Astrocyte (in vitro differentiated cells and primary cell): Measurements from ENCODE around the gene SLC2A13. TPM values are rescaled to one million over a fixed set of nuclear protein-coding genes. Genes with fewer than 3 reads are reported as not detected.

Experiments used
- DNase-seq: peaks from one replicate; pipeline ENCODE4 v3.0.0-alpha.2; 2010; ENCODE audit warnings: low read depth
- FAIRE-seq: peaks from 2 replicates; lab custom pipeline; 2011; peaks lifted over from hg19 to GRCh38; lab: Jason Lieb, UNC
- H2AFZ ChIP-seq: 2 replicates; pipeline ENCODE4 v1.6.0; 2012; ENCODE audit warnings: low read depth, low read length, inconsistent platforms
- H3K27ac ChIP-seq: 2 replicates; pipeline ENCODE4 v1.5.1; 2011; ENCODE audit warnings: low read depth, low read length, inconsistent platforms
- H3K27me3 ChIP-seq: 2 replicates; pipeline ENCODE4 v1.6.0; 2011; ENCODE audit warnings: low read length, inconsistent platforms; ENCODE audit not compliant: insufficient read depth
- H3K36me3 ChIP-seq: 2 replicates; pipeline ENCODE4 v1.5.1; 2011; ENCODE audit warnings: low read length, inconsistent platforms; ENCODE audit not compliant: insufficient read depth
- H3K4me1 ChIP-seq: 2 replicates; pipeline ENCODE4 v1.5.1; 2011; ENCODE audit warnings: low read length, inconsistent platforms; ENCODE audit not compliant: insufficient read depth
- H3K4me2 ChIP-seq: 2 replicates; pipeline ENCODE4 v1.6.0; 2012; ENCODE audit warnings: low read length, inconsistent platforms
- H3K4me3 ChIP-seq: 2 replicates; pipeline ENCODE4 v1.5.1; 2011; ENCODE audit warnings: low read depth, mild to moderate bottlenecking, low read length, inconsistent platforms; ENCODE audit not compliant: insufficient read depth
- H3K79me2 ChIP-seq: 2 replicates; pipeline ENCODE4 v1.6.0; 2012; ENCODE audit warnings: mild to moderate bottlenecking, low read length, inconsistent platforms; ENCODE audit not compliant: insufficient read depth
- H3K9ac ChIP-seq: 2 replicates; pipeline ENCODE4 v1.6.0; 2012; ENCODE audit warnings: mild to moderate bottlenecking, low read length, inconsistent platforms
- H3K9me3 ChIP-seq: 2 replicates; pipeline ENCODE4 v1.5.1; 2012; ENCODE audit warnings: low read depth, mild to moderate bottlenecking, low read length, inconsistent platforms; ENCODE audit not compliant: insufficient read depth
- H4K20me1 ChIP-seq: 2 replicates; pipeline ENCODE4 v1.6.0; 2012; ENCODE audit warnings: low read length, inconsistent platforms; ENCODE audit not compliant: insufficient read depth
- H3K27ac Mint-ChIP-seq: one replicate; pipeline ENCODE4 v1.8.0; 2021; ENCODE audit warnings: mild to moderate bottlenecking, mixed read lengths; ENCODE audit not compliant: unreplicated experiment
- H3K27me3 Mint-ChIP-seq: one replicate; pipeline ENCODE4 v1.8.0; 2021; ENCODE audit warnings: low read depth, mixed read lengths; ENCODE audit not compliant: unreplicated experiment
- H3K36me3 Mint-ChIP-seq: one replicate; pipeline ENCODE4 v1.8.0; 2021; ENCODE audit warnings: low read depth, mixed read lengths; ENCODE audit not compliant: unreplicated experiment
- H3K4me1 Mint-ChIP-seq: one replicate; pipeline ENCODE4 v1.8.0; 2021; ENCODE audit warnings: low read depth, mixed read lengths; ENCODE audit not compliant: unreplicated experiment
- H3K4me3 Mint-ChIP-seq: one replicate; pipeline ENCODE4 v1.8.0; 2021; ENCODE audit warnings: mild to moderate bottlenecking, moderate library complexity, mixed read lengths; ENCODE audit not compliant: unreplicated experiment
- H3K9me3 Mint-ChIP-seq: one replicate; pipeline ENCODE4 v1.8.0; 2021; ENCODE audit warnings: mild to moderate bottlenecking, mixed read lengths; ENCODE audit not compliant: unreplicated experiment
- CTCF ChIP-seq: IDR thresholded peaks from 2 replicates; pipeline ENCODE4 v1.5.1; 2011; ENCODE audit warnings: low read depth, mild to moderate bottlenecking, inconsistent platforms, low read length, moderate library complexity; ENCODE audit not compliant: insufficient read depth
- EZH2 ChIP-seq: IDR thresholded peaks from 2 replicates; pipeline ENCODE4 v1.6.1; 2012; ENCODE audit warnings: mild to moderate bottlenecking, low read length, inconsistent platforms; ENCODE audit not compliant: insufficient read depth
- total RNA-seq: library from RNA; stranded (reverse); gene quantifications from 2 replicates; pipeline ENCODE4 v1.2.1, GENCODE V29; 2021

The SLC2A13 gene
- total RNA-seq, 1 donor from 2014 or later: 10.2 TPM

- Histone ChIP-seq H3K27me3 (no peaks in the 10 kb centered on the region), H3K36me3 (no peaks in the 10 kb centered on the region), H3K79me2 (no peaks in the 10 kb centered on the region), H3K4me1 (no peaks in the 10 kb centered on the region), H3K4me3 (no peak overlapping the region), H3K9me3 (no peaks in the 10 kb centered on the region), H2AFZ (no peak overlapping the region), H3K4me2 (no peak overlapping the region), H3K9ac (no peak overlapping the region), H3K27ac (no peak overlapping the region), H4K20me1 (no peaks in the 10 kb centered on the region)
- no peak for DNase-seq
- no peak overlapping the region for H3K27ac Mint-ChIP-seq
- peaks cover 3% of the 10 kb centered on the region for H3K9me3 Mint-ChIP-seq
- FAIRE-seq: no peak
- H3K27me3 Mint-ChIP-seq: no peaks in the 10 kb centered on the region
- no peak for TF ChIP-seq EZH2
- TF ChIP-seq CTCF: no peak
- peaks cover 1% of the 10 kb centered on the region for H3K36me3 Mint-ChIP-seq
- H3K4me3 Mint-ChIP-seq: no peak overlapping the region
- no peaks in the 10 kb centered on the region for H3K4me1 Mint-ChIP-seq
These were observed 221.2 kb downstream of the SLC2A13 start for GRCh38 chr12:39884616-39885125.

GRCh38 chr12:39883411-39883810 lies 222.5 kb downstream of the SLC2A13 start:
- Mint-ChIP-seq H3K27me3 (no peaks in the 10 kb centered on the region), H3K4me3 (no peak overlapping the region), H3K27ac (no peak overlapping the region), H3K4me1 (no peaks in the 10 kb centered on the region), H3K9me3 (peaks cover 9% of the 10 kb centered on the region), H3K36me3 (peaks cover 4% of the 10 kb centered on the region)
- FAIRE-seq (no peak), DNase-seq (no peak)
- no peaks in the 10 kb centered on the region for H3K36me3 ChIP-seq
- no peak for TF ChIP-seq CTCF
- no peak for TF ChIP-seq EZH2
- no peak overlapping the region for H2AFZ ChIP-seq
- no peaks in the 10 kb centered on the region for H3K27me3 ChIP-seq
- no peak overlapping the region for H3K27ac ChIP-seq
- no peaks in the 10 kb centered on the region for H3K79me2 ChIP-seq
- no peak overlapping the region for H3K4me3 ChIP-seq
- H3K4me2 ChIP-seq: no peak overlapping the region
- H3K9ac ChIP-seq: no peak overlapping the region
- no peaks in the 10 kb centered on the region for H3K4me1 ChIP-seq
- peaks cover 7% of the 10 kb centered on the region for H3K9me3 ChIP-seq
- H4K20me1 ChIP-seq: no peaks in the 10 kb centered on the region

- no peak overlapping the region for H2AFZ ChIP-seq
- FAIRE-seq: no peak
- Mint-ChIP-seq H3K27ac (no peak overlapping the region), H3K9me3 (peaks cover 12% of the 10 kb centered on the region), H3K4me1 (no peaks in the 10 kb centered on the region), H3K4me3 (no peak overlapping the region), H3K27me3 (no peaks in the 10 kb centered on the region), H3K36me3 (peaks cover 9% of the 10 kb centered on the region)
- no peak overlapping the region for H3K4me3 ChIP-seq
- H3K27ac ChIP-seq: no peak overlapping the region
- TF ChIP-seq EZH2 (no peak), CTCF (no peak)
- H3K79me2 ChIP-seq: no peaks in the 10 kb centered on the region
- H4K20me1 ChIP-seq: no peaks in the 10 kb centered on the region
- no peak overlapping the region for H3K9ac ChIP-seq
- no peak overlapping the region for H3K4me2 ChIP-seq
- no peaks in the 10 kb centered on the region for H3K36me3 ChIP-seq
- H3K27me3 ChIP-seq: no peaks in the 10 kb centered on the region
- no peaks in the 10 kb centered on the region for H3K4me1 ChIP-seq
- peaks cover 7% of the 10 kb centered on the region for H3K9me3 ChIP-seq
- no peak for DNase-seq
These were observed 227.1 kb downstream of the SLC2A13 start for GRCh38 chr12:39878753-39879152.
